NCI-H1417 treated with DMSO at 0.1 percent for 48 hours (cell line): ENCODE measurements around the gene SPOPL.
"Not testable (repeated sequence)": the region's sequence is repeated elsewhere in the genome, so short reads cannot be mapped to it uniquely, and the experiment has no call there.

ENCODE experiments used
- DNase-seq: peaks from one replicate; lab custom pipeline; 2025; lab: John Stamatoyannopoulos, UW

Gene SPOPL

DNA sequence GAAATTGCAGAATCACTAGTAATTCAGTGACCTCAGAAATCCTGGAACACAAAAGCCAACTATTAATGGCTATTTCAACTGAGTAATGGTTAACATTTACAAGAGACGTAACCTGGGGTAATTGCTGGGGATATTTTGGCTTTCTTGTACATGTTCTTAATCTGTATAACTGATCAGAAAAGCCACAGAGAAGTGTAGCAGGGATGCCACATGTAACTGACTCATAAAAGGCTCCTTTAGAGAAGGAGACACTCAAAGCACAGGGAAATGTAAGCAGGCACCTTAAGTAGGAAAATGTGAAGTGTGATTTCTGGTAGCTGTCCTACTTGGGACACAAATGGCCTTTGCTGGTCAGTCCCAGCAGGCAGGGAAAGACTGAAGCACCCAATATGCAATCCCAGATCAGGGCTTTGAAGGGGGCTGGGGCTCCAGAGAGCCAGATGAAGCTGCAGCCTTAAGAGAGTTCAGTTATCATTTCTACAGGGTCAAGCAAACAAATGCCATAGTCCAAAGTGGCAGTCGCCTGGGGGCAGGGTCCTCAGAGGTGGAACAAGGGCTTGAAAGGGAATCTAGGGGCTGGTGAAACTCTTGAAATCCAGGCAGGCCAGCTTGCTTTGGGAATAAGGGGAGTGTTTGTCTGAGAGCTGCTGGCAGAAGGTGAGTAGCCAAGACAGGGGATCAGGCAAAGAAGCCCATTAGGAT, 7.2 kb upstream of the SPOPL start:
- DNase-seq, result no peak

DNA sequence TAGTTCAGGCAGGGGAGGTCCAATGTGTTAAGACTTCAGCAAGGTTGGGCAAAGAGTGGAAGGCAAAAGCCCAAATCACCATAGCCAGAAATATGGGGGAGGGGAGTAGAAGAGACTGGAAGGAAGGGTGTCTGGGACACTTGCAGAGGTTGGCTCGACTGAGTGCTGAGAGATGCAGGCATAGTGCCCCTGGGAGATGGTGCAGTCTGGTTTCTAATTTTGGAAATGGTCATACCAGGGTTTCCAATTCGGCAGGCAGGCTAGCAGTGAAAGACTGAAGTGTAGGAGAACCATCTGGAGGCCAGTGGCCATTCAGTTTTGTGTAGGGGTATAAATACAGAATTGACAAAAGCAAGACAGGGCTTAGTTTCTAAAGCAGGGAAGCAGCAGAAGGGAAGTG, 6.2 kb upstream of the SPOPL start:
- no peak for DNase-seq

DNA sequence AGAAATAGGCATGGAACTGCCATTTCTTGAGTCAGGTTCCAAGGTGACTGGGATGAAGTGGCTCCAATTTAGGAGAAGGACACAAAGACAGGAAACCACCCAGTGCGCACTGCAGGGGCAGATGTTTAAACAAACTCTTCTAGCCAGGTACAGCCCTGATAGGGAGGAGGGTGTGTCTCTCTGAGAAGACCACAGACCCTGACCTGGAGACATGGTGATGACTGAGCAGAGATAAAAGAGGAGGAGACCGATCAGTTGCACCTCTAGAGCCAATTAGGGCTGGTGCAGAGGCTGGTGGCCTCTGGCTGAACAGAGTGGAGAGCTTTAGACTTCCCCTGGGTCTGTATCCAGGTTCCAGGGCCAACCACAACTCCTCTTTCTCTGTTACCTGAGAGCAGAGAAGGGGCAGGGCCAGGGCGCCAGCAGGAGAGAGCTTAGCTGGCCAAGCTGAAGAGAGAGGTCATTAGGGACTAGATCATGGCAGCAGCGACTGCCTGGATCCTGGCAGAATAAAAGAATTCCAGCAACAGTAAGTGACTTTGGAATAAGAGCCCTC, 5.4 kb upstream of the SPOPL start:
- DNase-seq, result no peak

DNA sequence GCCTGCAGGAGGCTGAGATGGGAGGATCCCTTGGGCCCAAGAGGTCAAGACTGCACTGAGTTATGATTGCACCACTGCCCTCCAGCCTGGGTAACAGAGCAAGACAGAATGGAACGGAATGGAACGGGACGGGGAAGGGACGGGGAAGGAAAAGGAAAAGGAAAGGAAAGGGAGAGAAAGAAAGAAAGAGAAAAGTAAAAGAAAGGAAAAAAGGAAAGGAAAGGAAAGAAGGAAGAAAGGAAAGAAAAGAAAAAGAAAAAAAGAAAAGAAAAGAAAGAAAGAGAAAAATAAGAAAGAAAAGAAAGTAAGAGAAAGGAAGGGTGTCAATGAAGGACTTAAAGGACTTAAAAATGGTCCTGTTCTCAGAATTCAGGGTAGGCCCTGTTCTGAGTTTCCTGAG, 4.3 kb upstream of the SPOPL start:
- DNase-seq, result no peak

DNA sequence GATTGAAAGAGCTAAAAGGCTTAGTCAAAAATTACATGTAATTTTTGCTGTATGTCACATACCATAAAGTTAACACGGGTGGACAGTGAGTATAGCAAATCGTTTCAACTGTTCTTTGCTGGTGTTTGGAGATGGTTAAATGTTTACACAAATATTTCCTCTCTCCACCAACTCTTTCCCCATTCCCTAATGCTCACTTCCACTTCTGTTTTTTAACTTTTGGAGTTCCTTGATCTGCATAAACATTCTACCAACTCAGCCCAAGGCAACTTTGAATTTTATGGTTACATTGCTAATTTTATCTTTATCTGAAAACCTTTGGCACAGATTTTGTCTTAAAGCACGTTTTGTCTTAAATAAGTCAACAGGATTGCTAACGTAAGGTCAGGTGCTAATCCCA, 1.9 kb upstream of the SPOPL start:
- no peak for DNase-seq

DNA sequence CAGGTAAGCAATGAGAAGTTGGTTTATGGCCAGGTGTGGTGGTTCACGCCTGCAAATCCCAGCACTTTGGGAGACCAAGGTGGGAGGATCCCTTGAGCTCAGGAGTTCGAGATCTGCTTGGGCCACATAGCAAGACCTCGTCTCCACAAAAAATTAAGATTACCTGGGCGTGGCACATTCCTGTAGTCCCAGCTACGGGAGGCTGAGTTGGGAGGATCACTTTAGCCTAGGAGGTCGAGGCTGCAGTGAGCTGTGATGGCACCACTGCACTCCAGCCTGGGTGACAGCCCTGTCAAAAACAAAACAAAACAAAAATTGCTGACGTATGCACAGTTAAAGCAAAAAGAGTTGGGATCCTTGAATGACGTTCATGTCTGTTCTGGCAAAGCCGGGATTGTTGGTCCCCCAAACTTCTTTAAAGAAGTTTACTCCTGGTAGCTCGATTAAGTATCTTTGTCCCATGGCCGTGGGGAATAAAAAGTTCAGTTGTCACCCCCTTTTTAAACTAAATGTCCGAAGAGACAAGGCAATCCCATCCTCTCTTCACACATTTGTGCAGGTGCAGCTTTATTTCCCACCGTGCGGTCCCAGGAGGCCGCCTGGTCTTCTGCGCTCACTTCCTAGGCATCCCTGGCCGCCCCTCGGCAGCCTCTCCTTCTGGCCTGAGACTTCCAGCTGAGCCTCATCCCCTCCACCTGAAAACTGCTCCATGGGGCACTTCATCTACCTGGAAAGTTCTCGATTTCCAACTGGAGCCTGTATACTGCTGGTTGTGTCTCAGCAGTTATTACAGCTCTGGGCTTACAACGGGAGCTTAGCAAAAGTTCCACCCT, 762 bp upstream of the SPOPL start:
- DNase-seq, result no peak

DNA sequence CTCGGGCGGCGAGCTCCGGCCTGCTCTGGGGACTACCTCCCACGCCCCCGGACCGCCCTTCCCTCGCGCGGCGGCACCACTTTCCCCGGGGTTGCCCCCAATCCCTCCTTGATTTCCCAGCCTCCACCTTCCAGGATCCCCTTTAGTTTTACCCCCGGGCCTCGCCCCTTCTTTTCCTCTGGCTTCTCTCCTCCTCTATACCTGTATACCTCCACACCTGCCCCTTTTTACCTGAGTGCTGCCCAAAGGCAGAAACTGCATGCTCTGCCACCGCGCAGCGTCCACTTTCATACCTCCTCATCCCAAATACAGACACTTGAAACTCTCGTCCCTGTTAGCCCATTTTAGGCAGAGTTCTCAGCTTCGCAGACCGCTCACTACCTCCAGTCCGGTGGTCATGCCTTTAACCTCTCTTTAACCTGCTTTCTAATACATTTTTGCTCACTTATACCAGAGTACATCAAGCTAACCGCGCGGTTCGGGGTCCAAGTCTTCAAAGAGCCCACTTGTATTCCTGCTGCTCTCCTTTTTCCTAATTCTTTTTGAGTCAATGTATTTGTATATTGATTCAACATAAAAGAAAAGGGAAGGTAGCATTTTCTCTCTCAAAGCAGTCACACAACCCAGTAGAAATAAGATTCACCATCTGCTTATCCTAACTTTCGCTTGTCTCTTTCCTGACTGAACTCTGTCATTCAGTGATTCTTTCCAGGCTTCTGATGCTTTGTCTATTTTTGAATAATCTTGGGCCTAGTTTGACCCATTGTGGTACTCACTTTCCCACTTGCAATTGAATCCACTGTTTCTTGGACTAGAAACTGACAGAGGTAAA, 901 bp downstream of the SPOPL start:
- DNase-seq, result no peak

DNA sequence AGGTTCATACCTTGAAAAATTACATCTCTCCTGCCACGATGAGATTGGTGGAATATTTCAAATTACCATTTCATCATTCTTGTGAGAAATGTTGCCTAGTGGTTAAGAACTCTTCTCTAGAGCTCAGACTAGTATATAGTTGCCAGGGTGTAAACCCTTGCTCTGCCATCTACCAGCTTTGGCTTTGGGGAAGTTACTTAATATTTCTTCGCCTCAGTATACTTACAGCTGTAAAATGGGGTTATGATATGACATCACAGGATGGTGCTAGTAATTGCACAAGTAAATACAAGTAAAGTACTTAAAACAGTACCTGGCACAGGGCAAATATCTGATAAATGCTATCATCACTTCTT, 1.5 kb downstream of the SPOPL start:
- no peak for DNase-seq

DNA sequence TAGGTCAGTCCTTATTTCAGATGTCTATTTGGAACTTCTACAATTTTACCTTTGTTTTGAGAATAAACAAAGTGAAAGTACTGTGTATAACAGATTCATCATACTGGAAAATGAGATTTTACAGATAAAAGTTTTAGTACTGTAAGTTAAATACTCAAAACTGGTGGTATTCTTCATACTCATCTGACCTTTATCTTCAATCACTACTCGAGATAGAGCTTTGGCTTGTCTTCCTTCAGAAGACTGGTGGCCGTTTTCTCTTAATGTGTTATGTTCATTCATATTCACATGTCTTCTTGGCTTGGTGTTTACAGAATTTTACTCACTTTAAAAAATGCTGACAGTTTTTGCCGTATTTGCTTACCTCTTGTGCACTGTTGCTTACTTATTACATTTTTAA, 2.1 kb downstream of the SPOPL start:
- DNase-seq, result no peak

DNA sequence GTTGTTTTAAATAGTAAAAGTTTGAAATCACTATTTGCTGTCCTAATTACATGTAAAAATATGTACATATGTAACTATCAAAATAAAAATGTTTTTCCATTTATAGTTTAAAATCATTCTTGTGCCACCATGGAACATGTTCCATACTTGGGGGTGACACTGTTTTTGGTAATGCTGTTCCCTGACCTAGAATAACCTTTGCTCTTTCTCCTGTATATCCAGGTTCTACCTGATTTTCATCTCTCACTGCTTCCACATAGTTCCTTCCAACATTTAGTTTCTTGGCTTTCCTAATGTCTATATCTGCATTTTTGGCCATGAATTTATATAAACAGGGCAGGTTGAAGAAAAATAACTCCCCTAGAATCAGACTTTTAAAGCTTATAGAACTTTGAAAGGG, 2.5 kb downstream of the SPOPL start:
- no peak for DNase-seq

DNA sequence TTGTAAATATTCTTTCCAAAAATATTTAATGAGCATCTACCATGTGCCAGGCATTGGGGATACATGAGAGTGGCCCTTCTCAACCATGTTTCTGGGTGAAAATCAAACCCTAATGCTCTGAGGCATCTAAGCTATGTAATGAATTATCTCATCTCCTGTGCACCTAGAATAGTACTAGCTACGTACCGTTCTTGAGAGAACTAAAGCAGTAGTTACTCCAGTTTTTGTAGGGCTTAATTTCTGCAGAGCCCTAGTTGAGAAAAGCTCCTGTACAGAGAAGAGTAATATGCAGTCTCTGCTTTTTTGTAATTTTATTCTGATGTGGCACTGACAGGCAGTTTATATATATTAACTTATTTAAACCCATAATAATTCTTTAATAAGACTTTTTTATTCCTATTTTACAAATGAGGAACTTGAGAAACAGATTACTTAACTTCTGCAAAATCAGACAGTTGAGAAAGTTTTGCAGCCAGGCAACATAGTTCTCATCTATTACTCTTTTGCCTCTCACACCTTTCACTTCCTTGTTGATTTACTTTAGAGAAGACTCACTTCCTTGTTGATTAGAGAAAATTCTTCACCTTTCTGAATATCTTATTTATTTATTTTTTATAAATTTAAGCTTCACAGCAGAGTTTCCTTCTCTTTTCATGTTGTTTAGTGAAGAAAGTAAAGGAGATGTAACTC, 3.1 kb downstream of the SPOPL start:
- DNase-seq, result no peak

DNA sequence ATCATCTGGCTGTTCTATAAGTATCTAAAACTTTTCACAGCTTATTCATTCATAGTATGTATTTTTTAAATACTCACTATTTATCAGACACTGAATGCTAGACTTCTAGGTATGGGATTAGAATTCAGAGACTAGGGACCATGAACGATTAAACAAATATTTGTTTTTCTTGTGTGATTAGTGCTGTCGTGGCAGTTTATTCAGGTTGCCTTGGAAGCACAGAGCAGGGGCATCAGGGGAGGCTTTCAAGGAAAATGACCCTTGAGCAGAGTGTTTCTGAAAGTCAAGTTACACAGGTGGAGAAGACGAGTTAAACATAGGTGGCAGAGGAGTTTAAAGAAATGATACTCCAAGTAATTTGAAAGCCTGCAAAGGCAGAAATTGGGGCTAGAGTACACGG, 5.7 kb downstream of the SPOPL start:
- peak; percentile 53 for DNase-seq

DNA sequence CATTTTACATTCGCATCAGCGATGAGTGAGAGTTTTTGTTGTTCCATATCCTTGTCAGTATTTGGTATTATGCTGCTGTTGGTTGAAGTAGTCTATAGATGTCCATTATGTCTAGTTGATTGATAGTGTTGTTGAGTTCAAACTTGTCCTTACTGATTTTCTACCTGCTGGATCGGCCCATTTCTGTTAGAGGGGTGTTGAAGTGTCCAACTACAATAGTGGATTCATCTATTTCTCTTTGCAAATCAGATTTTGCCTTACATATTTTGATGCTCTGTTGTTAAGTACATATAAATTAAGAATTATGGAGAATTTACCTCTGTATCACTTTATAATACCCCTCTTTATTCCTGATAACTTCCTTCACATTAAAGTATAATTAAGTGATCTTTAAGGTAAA, 8.7 kb downstream of the SPOPL start:
- DNase-seq, result no peak

DNA sequence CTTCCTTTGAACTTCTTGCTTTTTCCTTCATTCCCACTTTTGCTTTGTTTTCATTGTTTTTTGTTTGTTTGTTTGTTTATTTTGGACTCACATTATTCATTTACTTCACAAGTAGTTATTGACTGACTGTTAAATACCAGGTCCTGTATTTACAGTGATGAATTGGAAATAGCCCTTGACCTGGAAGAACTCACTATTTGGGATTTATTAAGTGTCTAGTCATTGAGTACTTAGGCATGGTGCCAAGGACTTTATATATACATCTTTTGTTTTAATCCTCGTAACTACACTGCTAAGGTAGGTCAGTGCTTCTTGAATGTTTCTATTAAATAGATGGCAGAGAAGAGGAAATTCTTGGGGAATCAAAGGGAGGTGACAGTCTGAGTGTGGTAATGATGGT, 11.1 kb downstream of the SPOPL start:
- no peak for DNase-seq

DNA sequence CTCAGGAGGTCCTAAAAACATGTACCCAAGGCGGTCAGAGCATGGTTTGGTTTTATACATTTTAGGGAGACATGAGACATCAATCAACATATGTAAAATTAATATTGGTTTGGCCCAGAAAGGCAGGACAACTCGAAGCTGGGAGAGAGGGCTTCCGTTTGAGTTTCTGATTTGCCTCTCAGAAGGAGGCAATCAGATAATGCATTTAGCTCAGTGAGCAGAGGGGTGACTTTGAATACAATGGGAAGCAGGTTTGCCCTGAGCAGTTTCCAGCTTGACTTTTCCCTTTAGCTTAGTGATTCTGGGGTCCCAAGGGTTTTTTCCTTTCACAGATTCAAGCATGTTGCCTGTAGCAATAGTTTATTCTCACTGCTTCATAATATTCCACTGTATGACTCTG, 12.6 kb downstream of the SPOPL start:
- no peak for DNase-seq

DNA sequence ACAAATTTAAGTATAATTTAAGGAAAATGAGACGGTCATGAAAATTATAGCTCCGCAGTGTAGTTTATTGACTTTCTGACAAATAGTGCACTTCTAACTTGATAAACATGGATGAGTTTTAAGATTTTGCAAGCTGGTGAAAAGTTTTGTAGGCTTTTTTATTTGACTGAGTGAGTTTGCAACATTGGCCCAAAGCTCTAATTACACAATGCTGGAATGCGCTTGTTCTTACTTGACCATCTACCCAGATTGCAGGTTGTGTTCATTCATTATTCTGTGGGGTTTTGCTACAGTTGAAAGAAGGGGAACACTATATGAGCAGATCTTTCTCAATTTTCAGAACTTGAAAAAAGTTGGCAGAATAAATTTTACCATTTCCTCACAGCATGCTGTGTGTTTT, 13.5 kb downstream of the SPOPL start:
- DNase-seq, result no peak

DNA sequence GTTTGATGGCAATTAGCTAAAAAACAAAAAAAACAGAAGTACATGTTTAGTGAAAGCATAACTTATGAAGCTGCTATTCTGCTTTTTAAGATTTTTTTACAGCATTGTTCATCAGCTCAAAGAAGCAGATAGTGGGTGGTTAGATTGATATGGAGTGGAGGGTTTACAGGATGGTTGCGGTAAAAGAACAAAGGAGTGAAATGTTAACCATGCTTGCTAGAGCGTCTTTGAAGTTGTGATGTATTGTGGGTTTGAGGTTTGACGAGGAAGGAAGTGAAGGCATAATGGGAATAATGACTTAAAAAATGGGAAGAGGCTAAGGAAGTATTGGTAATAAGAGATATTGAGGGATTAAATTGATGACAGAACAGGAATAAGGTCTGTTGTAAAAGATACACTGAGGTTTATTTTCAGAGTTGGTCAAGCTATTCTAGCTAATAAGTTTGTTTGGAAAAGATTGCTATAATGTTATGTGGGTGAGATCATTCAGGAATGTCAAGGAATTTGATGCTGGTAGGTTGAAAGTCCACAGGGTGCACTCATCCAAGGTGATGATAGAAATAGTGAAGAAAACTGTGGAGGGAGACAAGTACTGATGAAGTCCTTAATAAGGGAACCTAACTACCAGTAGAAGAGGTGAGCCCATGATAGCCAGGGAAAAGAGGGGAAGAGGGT, 14.6 kb downstream of the SPOPL start:
- no peak for DNase-seq

DNA sequence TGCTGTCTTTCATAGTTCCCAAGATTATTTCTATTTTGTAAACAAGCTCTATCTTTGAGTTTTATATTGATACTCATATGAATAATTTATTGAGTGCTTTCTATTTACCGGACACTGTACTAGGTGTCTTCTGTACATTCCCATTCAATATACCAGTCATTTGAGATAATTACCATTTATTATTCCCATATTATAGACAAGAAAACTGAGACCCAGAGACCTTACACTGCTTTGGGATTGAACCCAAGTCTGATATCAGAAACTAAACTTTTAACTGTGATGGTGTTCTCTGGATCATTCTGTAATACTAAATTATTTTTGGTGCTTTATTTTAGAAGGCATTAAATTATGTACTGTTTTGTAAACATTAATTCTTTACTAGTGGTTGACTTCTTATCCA, 17.3 kb downstream of the SPOPL start:
- DNase-seq, result no peak

DNA sequence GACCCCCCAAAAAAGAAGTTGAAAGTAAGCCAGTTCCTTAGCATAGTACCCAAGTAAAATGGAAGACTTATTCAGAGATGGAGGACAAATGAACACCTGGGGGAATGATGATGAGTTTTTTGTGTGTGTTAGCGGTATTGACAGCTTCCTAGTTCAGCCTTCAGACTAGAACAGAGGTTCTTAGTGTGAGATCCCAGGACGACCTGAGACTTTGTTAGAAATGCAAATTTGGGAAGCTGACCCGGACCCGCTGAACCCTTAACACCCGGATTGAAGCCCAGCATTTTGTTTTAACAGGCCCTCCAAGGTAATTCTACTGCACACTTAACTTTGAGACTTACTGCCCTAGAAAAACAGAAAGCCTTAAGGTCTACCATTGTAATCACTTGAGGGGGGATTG, 20.3 kb downstream of the SPOPL start:
- no peak for DNase-seq

DNA sequence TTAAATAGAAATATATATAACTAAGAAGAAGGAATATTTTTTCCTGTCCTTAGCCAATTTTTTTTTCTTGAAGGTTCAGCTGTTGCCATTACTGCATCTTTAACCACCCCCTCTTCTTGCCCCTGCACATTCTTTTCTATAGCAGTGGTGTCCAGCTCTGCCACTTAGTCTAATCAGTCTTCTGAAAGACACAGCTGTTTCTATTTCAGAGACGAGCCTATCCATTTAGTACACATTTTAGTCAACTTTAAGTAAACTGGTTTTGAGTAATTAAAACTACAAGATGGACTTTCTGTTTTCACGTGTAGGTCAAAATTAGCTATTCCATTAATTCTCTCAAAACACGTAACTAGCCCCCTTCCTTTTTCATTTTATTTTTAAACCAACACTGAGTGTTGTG, 21.0 kb downstream of the SPOPL start:
- no peak for DNase-seq

DNA sequence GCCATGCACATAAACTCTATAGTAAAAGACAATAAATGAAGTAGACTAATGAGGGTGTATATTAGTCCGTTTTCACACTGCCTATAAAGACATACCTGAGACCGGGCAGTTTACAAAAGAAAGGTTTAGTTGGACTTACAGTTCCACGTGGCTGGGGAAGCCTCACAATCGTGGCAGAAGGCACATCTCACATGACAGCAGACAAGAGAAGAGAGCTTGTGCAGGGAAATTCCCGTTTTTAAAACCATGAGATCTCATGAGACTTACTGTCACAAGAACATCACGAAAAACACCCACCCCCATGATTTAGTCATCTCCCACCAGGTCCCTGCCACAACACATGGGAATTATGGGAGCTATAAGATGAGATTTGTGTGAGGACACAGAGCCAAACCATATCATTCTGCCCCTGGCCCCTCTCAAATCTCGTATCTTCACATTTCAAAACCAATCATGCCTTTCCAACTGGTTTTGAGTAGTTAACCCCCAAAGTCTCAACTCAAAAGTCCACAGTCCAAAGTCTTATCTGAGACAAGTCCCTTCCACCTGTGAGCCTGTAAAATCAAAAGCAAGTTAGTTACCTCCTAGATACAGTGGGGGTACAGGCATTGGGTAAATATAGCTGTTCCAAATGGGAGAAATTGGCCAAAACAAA, 21.6 kb downstream of the SPOPL start:
- DNase-seq, result not testable (repeated sequence)
